ENCODE results near the gene QRFP. TPM values are rescaled to one million over a fixed set of nuclear protein-coding genes. Genes with fewer than 3 reads are reported as not detected.

Gene QRFP
- total and polyA plus RNA-seq, 2 of the 8 experiments (the other 6 are each of a cell fraction or from before 2014, with no cell fraction given): not detected

GRCh38 chr9:130845901-130846481 is 50.6 kb downstream of the QRFP start (continued):
- TF ChIP-seq SIX5 (IDR thresholded peaks at IDR 0.05; ENCODE audit: low read depth, low read length) (no peak), RBBP5 (IDR thresholded peaks at IDR 0.05; ENCODE audit: borderline replicate concordance, low read depth, low read length) (no peak), HDAC2 (IDR thresholded peaks at IDR 0.05; ENCODE audit: borderline replicate concordance in 1 of 2, low read depth in 2 of 2, low read length in 2 of 2) (no peak), TAF7 (optimal IDR thresholded peaks at IDR 0.05; ENCODE audit: borderline replicate concordance, low read depth, low read length) (no peak)

Data from H1 (cell line).